Activated CD4-positive, alpha-beta T cell treated with anti-CD3 and anti-CD28 coated beads, Interleukin-2, amount 10 ng/mL, durations not matched to agents 7 days and 5 days (primary cell): ENCODE results near the gene APOD. TPM values are rescaled to one million over a fixed set of nuclear protein-coding genes. Genes with fewer than 3 reads are reported as not detected.
"Not testable (repeated sequence)": the region's sequence is repeated elsewhere in the genome, so short reads cannot be mapped to it uniquely, and the experiment has no call there.

Source experiments
- CTCF ChIA-PET: fragments of 350-600 bp; sonication (Branson Sonifier 250); formaldehyde crosslinking; loops from one replicate; lab custom pipeline; 2021; ENCODE audit warnings: antibody characterized with exemption; lab: Charles Lee
- POLR2A ChIA-PET: fragments of 350-600 bp; sonication (Branson Sonifier 250); formaldehyde crosslinking; loops from one replicate; lab custom pipeline; 2021; ENCODE audit warnings: antibody characterized with exemption; lab: Charles Lee
- DNase-seq: peaks from one replicate; pipeline ENCODE4 v3.0.0-alpha.2; 2020
- H3K27ac Mint-ChIP-seq: one replicate; pipeline ENCODE4 v1.8.0; 2021; ENCODE audit warnings: mild to moderate bottlenecking, moderate library complexity, mixed read lengths
- H3K27me3 Mint-ChIP-seq: one replicate; pipeline ENCODE4 v1.8.0; 2021; ENCODE audit warnings: mixed read lengths
- H3K36me3 Mint-ChIP-seq: one replicate; pipeline ENCODE4 v1.8.0; 2021; ENCODE audit warnings: low read depth, mixed read lengths
- H3K4me1 Mint-ChIP-seq: one replicate; pipeline ENCODE4 v1.8.0; 2021; ENCODE audit warnings: mixed read lengths
- H3K4me3 Mint-ChIP-seq: one replicate; pipeline ENCODE4 v1.8.0; 2021; ENCODE audit warnings: mild to moderate bottlenecking, moderate library complexity, mixed read lengths
- H3K9me3 Mint-ChIP-seq: one replicate; pipeline ENCODE4 v1.8.0; 2021; ENCODE audit warnings: mixed read lengths
- total RNA-seq, 2 experiments: library from RNA; stranded (reverse); gene quantifications; one replicate each; pipeline ENCODE4 v1.2.3, GENCODE V29; 2021

APOD gene
- not detected for total RNA-seq

GRCh38 chr3:195583831-195584542, at the start of gene APOD:
TSS of gene APOD (minus strand) at chr3:195583940. CDS start at chr3:195579461, 4,479 bp downstream.
- H3K4me3 Mint-ChIP-seq, result no peak within 1 kb of the TSS
- H3K27me3 Mint-ChIP-seq, result peaks cover 13% of the 10 kb centered on the region
- peaks cover 13% of the 10 kb centered on the region for H3K4me1 Mint-ChIP-seq
- no peaks in the 10 kb centered on the region for H3K36me3 Mint-ChIP-seq
- ChIA-PET POLR2A (no interaction called here), CTCF (interaction anchor here (0.7 to 1.2 kb wide), 4 partner anchors 10 to 29 kb away, joined by 3 to 4 read pairs (median 4); no protein-coding TSS in a partner anchor)
- no peaks in the 10 kb centered on the region for H3K9me3 Mint-ChIP-seq
- DNase-seq, result no peak
- H3K27ac Mint-ChIP-seq, result no peak within 1 kb of the TSS

- H3K27me3 Mint-ChIP-seq, H3K9me3 Mint-ChIP-seq, DNase-seq, H3K27ac Mint-ChIP-seq, H3K36me3 Mint-ChIP-seq, H3K4me3 Mint-ChIP-seq, CTCF ChIA-PET, POLR2A ChIA-PET: not testable (repeated sequence)
- H3K4me1 Mint-ChIP-seq, result peaks cover 13% of the 10 kb centered on the region
Measured at GRCh38 chr3:195633351-195633750, 49.6 kb upstream of the APOD start.

GRCh38 chr3:195632501-195633185, 48.9 kb upstream of the APOD start:
- DNase-seq, CTCF ChIA-PET, H3K9me3 Mint-ChIP-seq, POLR2A ChIA-PET, H3K27me3 Mint-ChIP-seq, H3K36me3 Mint-ChIP-seq, H3K27ac Mint-ChIP-seq: not testable (repeated sequence)
- peaks cover 13% of the 10 kb centered on the region for H3K4me1 Mint-ChIP-seq
- peak overlapping the region; percentile 8 for H3K4me3 Mint-ChIP-seq

GRCh38 chr3:195632046-195632445, 48.3 kb upstream of the APOD start:
- CTCF ChIA-PET, H3K4me1 Mint-ChIP-seq, DNase-seq, H3K27ac Mint-ChIP-seq, POLR2A ChIA-PET, H3K36me3 Mint-ChIP-seq, H3K9me3 Mint-ChIP-seq, H3K27me3 Mint-ChIP-seq, H3K4me3 Mint-ChIP-seq: not testable (repeated sequence)

- DNase-seq, H3K27me3 Mint-ChIP-seq, H3K36me3 Mint-ChIP-seq, H3K4me3 Mint-ChIP-seq, POLR2A ChIA-PET, H3K27ac Mint-ChIP-seq, H3K9me3 Mint-ChIP-seq, H3K4me1 Mint-ChIP-seq, CTCF ChIA-PET: not testable (repeated sequence)
Measured at GRCh38 chr3:195630938-195631495, 47.3 kb upstream of the APOD start.

GRCh38 chr3:195630086-195630917, 46.6 kb upstream of the APOD start:
- H3K9me3 Mint-ChIP-seq, POLR2A ChIA-PET: not testable (repeated sequence)

GRCh38 chr3:195629682-195630081, 45.9 kb upstream of the APOD start:
- DNase-seq, H3K9me3 Mint-ChIP-seq, H3K27ac Mint-ChIP-seq, POLR2A ChIA-PET, H3K4me3 Mint-ChIP-seq, H3K36me3 Mint-ChIP-seq, H3K4me1 Mint-ChIP-seq, CTCF ChIA-PET, H3K27me3 Mint-ChIP-seq: not testable (repeated sequence)

More at GRCh38 chr3:195630086-195630917, 46.6 kb upstream of the APOD start:
- H3K36me3 Mint-ChIP-seq, H3K4me3 Mint-ChIP-seq, H3K4me1 Mint-ChIP-seq, H3K27ac Mint-ChIP-seq, H3K27me3 Mint-ChIP-seq, DNase-seq, CTCF ChIA-PET: not testable (repeated sequence)

GRCh38 chr3:195628386-195628920, 44.7 kb upstream of the APOD start:
- POLR2A ChIA-PET, H3K4me1 Mint-ChIP-seq, H3K27ac Mint-ChIP-seq, DNase-seq, H3K4me3 Mint-ChIP-seq, H3K27me3 Mint-ChIP-seq, CTCF ChIA-PET, H3K9me3 Mint-ChIP-seq, H3K36me3 Mint-ChIP-seq: not testable (repeated sequence)

GRCh38 chr3:195627515-195628385, 44.0 kb upstream of the APOD start:
- H3K27ac Mint-ChIP-seq, CTCF ChIA-PET, H3K4me3 Mint-ChIP-seq, H3K36me3 Mint-ChIP-seq, H3K27me3 Mint-ChIP-seq, H3K9me3 Mint-ChIP-seq, DNase-seq, POLR2A ChIA-PET, H3K4me1 Mint-ChIP-seq: not testable (repeated sequence)

GRCh38 chr3:195624603-195625560, 41.1 kb upstream of the APOD start:
- H3K36me3 Mint-ChIP-seq, H3K27ac Mint-ChIP-seq, H3K27me3 Mint-ChIP-seq, H3K9me3 Mint-ChIP-seq, H3K4me1 Mint-ChIP-seq, CTCF ChIA-PET, POLR2A ChIA-PET, DNase-seq: not testable (repeated sequence)
- H3K4me3 Mint-ChIP-seq, result peak overlapping the region; percentile 25

- H3K36me3 Mint-ChIP-seq, H3K27me3 Mint-ChIP-seq, H3K9me3 Mint-ChIP-seq, H3K27ac Mint-ChIP-seq, POLR2A ChIA-PET, H3K4me3 Mint-ChIP-seq, CTCF ChIA-PET, DNase-seq, H3K4me1 Mint-ChIP-seq: not testable (repeated sequence)
Measured at GRCh38 chr3:195624171-195624570, 40.4 kb upstream of the APOD start.
